Vagina (tissue), 2 donors: Measurements from ENCODE around the gene PCBP3.

Source experiments
- CTCF ChIP-seq, 3 experiments: fragments of 450-650 bp in 2 of 3; fragments of 200-600 bp in 1 of 3; sonication (generic) in 1 of 3; IDR thresholded peaks; one replicate each; pipeline ENCODE4 v1.5.1; 2017 to 2019; ENCODE audit warnings: antibody characterized with exemption in 3 of 3, mild to moderate bottlenecking in 2 of 3, moderate library complexity in 2 of 3
- POLR2A ChIP-seq, 2 donors: fragments of 450-650 bp; IDR thresholded peaks; one replicate each; pipeline ENCODE4 v1.6.1; 2017; ENCODE audit warnings: antibody characterized with exemption in 2 of 2, mild to moderate bottlenecking in 2 of 2, moderate library complexity in 2 of 2
- POLR2AphosphoS5 ChIP-seq, 2 donors: sonication (generic); formaldehyde crosslinking; IDR thresholded peaks; one replicate each; pipeline ENCODE4 v1.9.0; 2017; ENCODE audit warnings: antibody characterized with exemption in 2 of 2, mild to moderate bottlenecking in 2 of 2, low read depth in 1 of 2; ENCODE audit not compliant: insufficient read depth in 1 of 2

DNA sequence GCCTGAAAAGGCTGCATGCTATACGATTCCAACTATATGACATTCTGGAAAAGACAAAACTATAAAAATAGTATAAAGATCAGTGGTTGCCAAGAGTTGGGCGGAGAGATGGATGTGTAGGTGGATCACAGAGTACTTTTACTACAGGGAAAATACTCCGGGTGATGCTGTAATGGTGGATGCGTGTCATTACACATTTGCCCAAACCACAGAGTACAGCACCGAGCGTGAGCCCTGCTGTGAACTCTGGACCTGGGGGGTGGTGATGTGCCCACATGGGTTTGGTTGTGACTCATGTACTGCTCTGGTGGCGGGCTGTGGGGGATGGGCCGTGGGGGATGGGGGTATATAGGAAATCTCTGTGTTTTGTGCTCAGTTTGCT is 175.4 kb downstream of the PCBP3 start:
- no peak for TF ChIP-seq CTCF (IDR thresholded peaks at IDR 0.05)
- no peak for TF ChIP-seq POLR2AphosphoS5 (IDR thresholded peaks at IDR 0.05; ENCODE audit: insufficient read depth in 1 of 2, low read depth in 1 of 2)
- TF ChIP-seq POLR2A (IDR thresholded peaks at IDR 0.05): no peak
